Measurements from ENCODE around the gene MRPL23. TPM values are rescaled to one million over a fixed set of nuclear protein-coding genes. Genes with fewer than 3 reads are reported as not detected.

The MRPL23 gene
- total and polyA plus RNA-seq, 2 of the 13 experiments (the other 11 are each of a cell fraction or from before 2014, with no cell fraction given) = 67.8 to 123 TPM

DNA sequence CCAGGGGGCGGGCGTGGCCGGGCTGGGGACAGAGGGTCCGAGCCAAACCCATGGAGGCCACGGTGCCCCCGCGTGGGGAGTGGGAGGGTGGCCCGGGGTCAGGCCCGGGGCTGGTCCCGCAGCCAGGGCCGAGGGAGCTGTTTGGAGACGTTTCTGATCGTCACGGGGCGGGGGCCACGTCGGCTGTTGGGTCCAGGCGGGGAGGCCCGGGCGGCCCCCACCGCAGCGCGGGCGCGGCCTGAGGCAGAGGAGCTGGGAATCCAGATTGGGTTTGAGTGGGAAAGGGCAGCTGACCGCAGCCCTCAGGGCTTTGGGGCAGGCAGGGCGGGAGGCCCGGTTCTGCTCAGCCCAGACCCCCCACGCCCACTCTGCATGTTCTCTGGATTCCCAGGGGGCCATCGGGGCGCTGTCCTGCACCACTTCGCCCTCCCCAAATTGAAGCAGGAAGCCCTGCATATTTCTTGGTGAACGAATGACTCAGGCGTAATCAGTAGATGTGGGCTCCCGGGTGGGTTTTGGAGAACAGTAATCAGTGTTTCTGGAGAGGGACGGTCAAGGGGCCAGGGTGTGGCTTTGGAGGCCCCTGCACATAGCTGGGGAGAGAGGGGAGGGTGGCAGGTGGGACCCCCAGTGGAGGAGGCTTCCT, 583 bp downstream of the MRPL23 start (continued):
- TF ChIP-seq ZNF12 (CRISPR knock-in tag; IDR thresholded peaks at IDR 0.05) (no peak), HHEX (CRISPR knock-in tag; IDR thresholded peaks at IDR 0.05) (no peak), MLLT10 (CRISPR knock-in tag; IDR thresholded peaks at IDR 0.05) (no peak), ELF4 (CRISPR knock-in tag; IDR thresholded peaks at IDR 0.05; ENCODE audit: borderline replicate concordance) (no peak), POLR2G (IDR thresholded peaks at IDR 0.05; ENCODE audit: low read depth, low read length) (no peak), ZNF709 (CRISPR knock-in tag; IDR thresholded peaks at IDR 0.05) (no peak), ZNF24 (IDR thresholded peaks at IDR 0.05) (no peak)
- TF ChIP-seq, protein P1, sequence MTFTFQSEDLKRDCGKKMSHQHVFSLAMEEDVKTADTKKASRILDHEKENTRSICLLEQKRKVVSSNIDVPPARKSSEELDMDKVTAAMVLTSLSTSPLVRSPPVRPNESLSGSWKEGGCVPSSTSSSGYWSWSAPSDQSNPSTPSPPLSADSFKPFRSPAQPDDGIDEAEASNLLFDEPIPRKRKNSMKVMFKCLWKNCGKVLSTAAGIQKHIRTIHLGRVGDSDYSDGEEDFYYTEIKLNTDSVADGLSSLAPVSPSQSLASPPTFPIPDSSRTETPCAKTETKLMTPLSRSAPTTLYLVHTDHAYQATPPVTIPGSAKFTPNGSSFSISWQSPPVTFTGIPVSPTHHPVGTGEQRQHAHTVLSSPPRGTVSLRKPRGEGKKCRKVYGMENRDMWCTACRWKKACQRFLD (CRISPR knock-in tag; IDR thresholded peaks at IDR 0.05; ENCODE audit: borderline replicate concordance) = no peak

DNA sequence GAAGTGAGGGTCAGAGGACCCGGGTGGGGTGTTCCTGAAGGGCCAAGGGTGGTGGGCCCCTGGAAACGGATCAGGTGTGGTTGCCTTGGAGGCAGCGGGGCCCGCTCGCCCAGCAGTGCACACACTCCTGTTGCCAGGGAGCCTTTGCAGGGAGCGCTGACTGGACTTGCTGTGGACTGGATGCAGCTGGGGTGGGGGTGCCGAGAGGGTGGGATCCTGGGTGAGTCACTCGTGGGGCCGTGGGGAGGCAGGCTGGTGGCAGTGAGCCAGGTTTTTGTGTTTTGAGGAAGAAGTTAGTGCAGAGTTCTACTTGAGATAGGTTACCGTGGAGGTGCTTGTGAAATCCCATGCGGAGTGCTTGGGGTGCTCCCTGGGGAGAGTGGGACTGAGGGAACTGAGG, 1.3 kb downstream of the MRPL23 start:
- no peak overlapping the region for H3K4me2 ChIP-seq (ENCODE audit: low read depth, low read length)
- peaks cover 7% of the 10 kb centered on the region; the same call in 1 of the 2 replicates for H3K4me1 ChIP-seq (ENCODE audit: insufficient read depth, low read length)
- in situ Hi-C loops (cut with HindIII; ENCODE audit: extremely low pct_ligation_motif_present, low pct_unique_long_range_greater_than_20kb) (no loop called here), intact Hi-C loops (cut with micrococcal nuclease; ENCODE audit: unreplicated experiment) (no loop called here)
- DNase-seq (ENCODE audit: low spot score) (no peak), FAIRE-seq (no peak), ATAC-seq (peak; percentile 29; the same call in 2 of the 3 replicates)
- ChIA-PET CTCF (ENCODE audit: low intra/inter-chr PET ratio, low total read pairs) (interaction anchor here (2.0 to 4.7 kb wide), 2 partner anchors 202 to 203 kb away, joined by 5 to 27 read pairs; no protein-coding TSS in a partner anchor), POLR2A (interaction anchor here (0.8 to 5.6 kb wide), 15 partner anchors 19 to 294 kb away, joined by 3 to 124 read pairs (median 5); partner anchors contain the start of gene IGF2)
- WGBS (ENCODE audit: low lambda C conversion rate) = no CpG with 5 or more reads among the region's 11 CpGs
- no peak overlapping the region for H2AFZ ChIP-seq (ENCODE audit: low read length)
- no peaks in the 10 kb centered on the region for H3K79me2 ChIP-seq (ENCODE audit: insufficient read depth, low read length)
- H3K27ac ChIP-seq (ENCODE audit: extremely low read length, insufficient read depth, low read length) = no peak overlapping the region
- H3K27me3 ChIP-seq (ENCODE audit: control insufficient read depth in 1 of 2, insufficient read depth in 2 of 2, low read length in 2 of 2) = no peaks in the 10 kb centered on the region; a peak in 1 of 5 replicates
- H3K9ac ChIP-seq (ENCODE audit: insufficient read depth, low read depth, low read length) = no peak overlapping the region
- H3K4me3 ChIP-seq (replicated peaks in 1 of 3; ENCODE audit: insufficient read depth in 1 of 3, low read depth in 2 of 3, low read length in 3 of 3) = no peak overlapping the region
- H3K9me3 ChIP-seq (ENCODE audit: low read length) = no peaks in the 10 kb centered on the region
- no peaks in the 10 kb centered on the region for H3K36me3 ChIP-seq (replicated peaks in 1 of 2; ENCODE audit: control insufficient read depth in 1 of 2, insufficient read depth in 2 of 2, low read length in 2 of 2)
- H4K20me1 ChIP-seq (ENCODE audit: insufficient read depth, low read length) = no peaks in the 10 kb centered on the region
- BruUV-seq (replicated peaks) = no TSS peak
- no peak for TF ChIP-seq ZNF441 (CRISPR knock-in tag; IDR thresholded peaks at IDR 0.05; ENCODE audit: borderline replicate concordance)
- no peak for TF ChIP-seq MIXL1 (CRISPR knock-in tag; IDR thresholded peaks at IDR 0.05)
- no peak for TF ChIP-seq ZNF30 (CRISPR knock-in tag; IDR thresholded peaks at IDR 0.05)
- TF ChIP-seq ATF7 (IDR thresholded peaks at IDR 0.05) = no peak
- TF ChIP-seq ATF7 (CRISPR knock-in tag; IDR thresholded peaks at IDR 0.05) = no peak
- TF ChIP-seq ZNF451 (CRISPR knock-in tag; IDR thresholded peaks at IDR 0.05) = no peak
- TF ChIP-seq PRPF4 (IDR thresholded peaks at IDR 0.05; ENCODE audit: low read depth, low read length, poor library complexity, severe bottlenecking) = no peak
- no peak for TF ChIP-seq MTF2 (CRISPR knock-in tag; IDR thresholded peaks at IDR 0.05; ENCODE audit: borderline replicate concordance)
- no peak for TF ChIP-seq ZNF678 (CRISPR knock-in tag; IDR thresholded peaks at IDR 0.05)
- no peak for TF ChIP-seq SAFB2 (CRISPR knock-in tag; IDR thresholded peaks at IDR 0.05; ENCODE audit: borderline replicate concordance, low read depth)
- TF ChIP-seq PHF8 (CRISPR knock-in tag; IDR thresholded peaks at IDR 0.05) = no peak
- TF ChIP-seq ZNF546 (CRISPR knock-in tag; conservative IDR thresholded peaks at IDR 0.05) = no peak
- TF ChIP-seq HINFP (CRISPR knock-in tag; IDR thresholded peaks at IDR 0.05; ENCODE audit: low read depth) = no peak
- no peak for TF ChIP-seq JDP2 (CRISPR knock-in tag; IDR thresholded peaks at IDR 0.05; ENCODE audit: borderline replicate concordance)
- TF ChIP-seq ZNF260 (CRISPR knock-in tag; IDR thresholded peaks at IDR 0.05; ENCODE audit: borderline replicate concordance, low read depth) = no peak
- TF ChIP-seq ZSCAN12 (CRISPR knock-in tag; IDR thresholded peaks at IDR 0.05) = no peak

Measured in HepG2 (cell line).